ENCODE data around the gene MAPK8IP3.
A peak's percentile ranks its signal among the peaks of the same experiment; 100 is the strongest.
"Not testable (repeated sequence)": the region's sequence is repeated elsewhere in the genome, so short reads cannot be mapped to it uniquely, and the experiment has no call there.

MAPK8IP3 gene

GRCh38 chr16:1687427-1688316, 18.3 kb upstream of the MAPK8IP3 start:
- Histone ChIP-seq H3K27me3 (ENCODE audit: control insufficient read depth, insufficient read depth, low read length) (no peaks in the 10 kb centered on the region), H3K9me3 (ENCODE audit: control insufficient read depth, low read length) (no peaks in the 10 kb centered on the region), H3K9ac (ENCODE audit: low read length) (no peak overlapping the region), H3K4me1 (ENCODE audit: control insufficient read depth, insufficient read depth, low read length) (peaks cover 13% of the 10 kb centered on the region), H3K4me3 (ENCODE audit: low read length) (no peak overlapping the region), H3K36me3 (ENCODE audit: control insufficient read depth, insufficient read depth, low read length) (no peaks in the 10 kb centered on the region)

- H3K27me3 ChIP-seq (ENCODE audit: control insufficient read depth, insufficient read depth, low read length) = no peaks in the 10 kb centered on the region
- H3K9me3 ChIP-seq (ENCODE audit: control insufficient read depth, low read length) = no peaks in the 10 kb centered on the region
- H3K4me3 ChIP-seq (ENCODE audit: low read length) = no peak overlapping the region
- H3K9ac ChIP-seq (ENCODE audit: low read length) = no peak overlapping the region
- H3K36me3 ChIP-seq (ENCODE audit: control insufficient read depth, insufficient read depth, low read length) = peaks cover 7% of the 10 kb centered on the region
- H3K4me1 ChIP-seq (ENCODE audit: control insufficient read depth, insufficient read depth, low read length) = peaks cover 13% of the 10 kb centered on the region
Observed at GRCh38 chr16:1688807-1689560, 17.0 kb upstream of the MAPK8IP3 start.

- Histone ChIP-seq H3K27me3 (ENCODE audit: control insufficient read depth, insufficient read depth, low read length) (no peaks in the 10 kb centered on the region), H3K36me3 (ENCODE audit: control insufficient read depth, insufficient read depth, low read length) (peaks cover 7% of the 10 kb centered on the region), H3K4me3 (ENCODE audit: low read length) (no peak overlapping the region), H3K4me1 (ENCODE audit: control insufficient read depth, insufficient read depth, low read length) (peaks cover 13% of the 10 kb centered on the region), H3K9ac (ENCODE audit: low read length) (no peak overlapping the region), H3K9me3 (ENCODE audit: control insufficient read depth, low read length) (no peaks in the 10 kb centered on the region)
Observed at GRCh38 chr16:1689853-1690252, 16.1 kb upstream of the MAPK8IP3 start.

- Histone ChIP-seq H3K4me3 (ENCODE audit: low read length) (no peak overlapping the region), H3K27me3 (ENCODE audit: control insufficient read depth, insufficient read depth, low read length) (no peaks in the 10 kb centered on the region), H3K4me1 (ENCODE audit: control insufficient read depth, insufficient read depth, low read length) (peaks cover 13% of the 10 kb centered on the region), H3K9me3 (ENCODE audit: control insufficient read depth, low read length) (no peaks in the 10 kb centered on the region), H3K9ac (ENCODE audit: low read length) (no peak overlapping the region), H3K36me3 (ENCODE audit: control insufficient read depth, insufficient read depth, low read length) (peaks cover 7% of the 10 kb centered on the region)
Observed at GRCh38 chr16:1690810-1691209, 15.2 kb upstream of the MAPK8IP3 start.

GRCh38 chr16:1691276-1691675, 14.7 kb upstream of the MAPK8IP3 start:
- Histone ChIP-seq H3K36me3 (ENCODE audit: control insufficient read depth, insufficient read depth, low read length) (peaks cover 7% of the 10 kb centered on the region), H3K27me3 (ENCODE audit: control insufficient read depth, insufficient read depth, low read length) (no peaks in the 10 kb centered on the region), H3K9me3 (ENCODE audit: control insufficient read depth, low read length) (no peaks in the 10 kb centered on the region)

DNA sequence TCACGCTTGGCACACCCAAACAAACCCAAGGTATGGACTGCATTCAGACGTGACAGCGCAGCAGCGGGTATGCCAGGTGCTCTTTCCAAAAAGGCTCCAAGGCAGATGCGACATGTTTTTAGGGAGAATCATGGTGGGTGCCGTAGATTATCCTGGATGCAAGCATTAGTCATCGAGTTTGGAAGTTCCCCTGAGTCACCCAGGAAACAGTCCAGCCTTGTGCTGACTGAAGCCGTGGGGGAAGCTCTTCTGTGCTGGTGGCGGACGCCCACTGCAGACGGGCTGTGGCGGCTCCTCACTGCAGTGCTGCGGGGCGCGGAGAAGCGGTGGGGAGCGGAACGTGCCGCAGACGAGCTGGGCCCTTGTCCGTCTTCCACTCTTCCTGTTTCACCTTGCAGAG, 14.0 kb upstream of the MAPK8IP3 start:
- Histone ChIP-seq H3K9ac (ENCODE audit: low read length) (no peak overlapping the region), H3K9me3 (ENCODE audit: control insufficient read depth, low read length) (no peaks in the 10 kb centered on the region), H3K4me3 (ENCODE audit: low read length) (no peak overlapping the region), H3K36me3 (ENCODE audit: control insufficient read depth, insufficient read depth, low read length) (peaks cover 7% of the 10 kb centered on the region), H3K4me1 (ENCODE audit: control insufficient read depth, insufficient read depth, low read length) (peaks cover 13% of the 10 kb centered on the region), H3K27me3 (ENCODE audit: control insufficient read depth, insufficient read depth, low read length) (no peaks in the 10 kb centered on the region)

More at GRCh38 chr16:1691276-1691675, 14.7 kb upstream of the MAPK8IP3 start:
- Histone ChIP-seq H3K4me3 (ENCODE audit: low read length) (no peak overlapping the region), H3K9ac (ENCODE audit: low read length) (no peak overlapping the region), H3K4me1 (ENCODE audit: control insufficient read depth, insufficient read depth, low read length) (peaks cover 13% of the 10 kb centered on the region)

DNA sequence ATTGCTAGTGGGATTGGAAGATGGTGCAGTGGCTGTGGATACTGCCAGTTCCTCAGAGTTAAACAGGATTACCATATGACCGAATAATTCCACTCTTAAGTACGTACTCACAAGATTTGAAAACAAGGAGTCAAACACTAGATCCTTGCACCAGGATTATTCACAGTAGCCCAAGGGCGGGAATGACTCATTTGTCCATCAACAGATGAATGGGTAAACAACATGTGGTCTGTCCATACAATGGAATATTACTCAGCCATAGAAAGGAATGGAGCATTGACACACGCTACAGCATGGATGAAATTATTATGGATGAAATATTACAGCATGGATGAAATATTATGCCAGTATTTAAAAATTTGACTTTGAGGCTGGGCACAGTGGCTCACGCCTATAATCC, 9.1 kb upstream of the MAPK8IP3 start:
- Histone ChIP-seq H3K27me3 (ENCODE audit: control insufficient read depth, insufficient read depth, low read length) (no peaks in the 10 kb centered on the region), H3K9ac (ENCODE audit: low read length) (no peak overlapping the region), H3K4me1 (ENCODE audit: control insufficient read depth, insufficient read depth, low read length) (no peaks in the 10 kb centered on the region), H3K36me3 (ENCODE audit: control insufficient read depth, insufficient read depth, low read length) (peaks cover 7% of the 10 kb centered on the region), H3K9me3 (ENCODE audit: control insufficient read depth, low read length) (no peaks in the 10 kb centered on the region), H3K4me3 (ENCODE audit: low read length) (no peak overlapping the region)

- Histone ChIP-seq H3K36me3 (ENCODE audit: control insufficient read depth, insufficient read depth, low read length) (no peaks in the 10 kb centered on the region), H3K4me3 (ENCODE audit: low read length) (no peak overlapping the region)
Observed at GRCh38 chr16:1698680-1699079, 7.3 kb upstream of the MAPK8IP3 start.

GRCh38 chr16:1700246-1700645, 5.7 kb upstream of the MAPK8IP3 start:
- no peaks in the 10 kb centered on the region for H3K36me3 ChIP-seq (ENCODE audit: control insufficient read depth, insufficient read depth, low read length)
- no peaks in the 10 kb centered on the region for H3K9me3 ChIP-seq (ENCODE audit: control insufficient read depth, low read length)
- no peaks in the 10 kb centered on the region for H3K27me3 ChIP-seq (ENCODE audit: control insufficient read depth, insufficient read depth, low read length)
- no peak overlapping the region for H3K9ac ChIP-seq (ENCODE audit: low read length)
- no peak overlapping the region for H3K4me3 ChIP-seq (ENCODE audit: low read length)
- peaks cover 4% of the 10 kb centered on the region for H3K4me1 ChIP-seq (ENCODE audit: control insufficient read depth, insufficient read depth, low read length)

More at GRCh38 chr16:1698680-1699079, 7.3 kb upstream of the MAPK8IP3 start:
- no peaks in the 10 kb centered on the region for H3K27me3 ChIP-seq (ENCODE audit: control insufficient read depth, insufficient read depth, low read length)
- no peak overlapping the region for H3K9ac ChIP-seq (ENCODE audit: low read length)
- no peaks in the 10 kb centered on the region for H3K4me1 ChIP-seq (ENCODE audit: control insufficient read depth, insufficient read depth, low read length)
- H3K9me3 ChIP-seq (ENCODE audit: control insufficient read depth, low read length) = no peaks in the 10 kb centered on the region

DNA sequence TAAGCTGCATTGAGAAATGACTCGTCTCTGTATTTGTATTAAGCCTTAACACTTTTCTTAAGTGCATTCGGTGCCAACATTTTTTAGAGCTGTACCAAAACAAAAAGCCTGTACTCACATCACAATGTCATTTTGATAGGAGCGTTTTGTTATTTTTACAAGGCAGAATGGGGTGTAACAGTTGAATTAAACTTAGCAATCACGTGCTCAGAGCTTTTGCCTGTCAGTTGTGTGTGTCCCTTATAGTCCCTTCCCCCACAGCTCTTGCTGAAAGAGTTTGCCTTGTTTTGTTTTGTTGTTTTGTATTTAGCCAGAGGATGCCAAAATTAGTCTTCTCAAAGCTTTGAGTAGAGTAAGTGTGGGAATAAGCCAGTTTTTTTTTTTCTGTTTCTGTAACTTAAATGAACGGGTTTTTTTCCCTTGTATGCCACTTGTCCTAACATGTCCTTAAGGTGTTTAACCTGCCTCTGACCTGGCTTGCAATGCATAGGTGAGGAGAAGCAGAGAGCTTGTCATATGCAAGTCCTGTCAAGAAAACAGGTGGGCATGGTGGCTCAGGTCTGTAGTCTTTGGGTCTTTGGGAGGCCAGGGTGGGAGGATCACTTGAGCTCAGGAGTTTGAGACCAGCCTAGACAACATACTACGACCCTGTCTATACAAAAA, 4.6 kb upstream of the MAPK8IP3 start:
- no peaks in the 10 kb centered on the region for H3K36me3 ChIP-seq (ENCODE audit: control insufficient read depth, insufficient read depth, low read length)
- peaks cover 4% of the 10 kb centered on the region for H3K4me1 ChIP-seq (ENCODE audit: control insufficient read depth, insufficient read depth, low read length)
- no peak overlapping the region for H3K9ac ChIP-seq (ENCODE audit: low read length)

GRCh38 chr16:1705324-1705687, 689 bp upstream of the MAPK8IP3 start:
- not testable (repeated sequence) for H3K9me3 ChIP-seq (ENCODE audit: control insufficient read depth, low read length); H3K36me3 ChIP-seq (ENCODE audit: control insufficient read depth, insufficient read depth, low read length); H3K27me3 ChIP-seq (ENCODE audit: control insufficient read depth, insufficient read depth, low read length)
- Histone ChIP-seq H3K9ac (ENCODE audit: low read length) (peak overlapping the region; percentile 80), H3K4me3 (ENCODE audit: low read length) (peak overlapping the region; percentile 64), H3K4me1 (ENCODE audit: control insufficient read depth, insufficient read depth, low read length) (peaks cover 26% of the 10 kb centered on the region)

More for the DNA sequence above, 4.6 kb upstream of the MAPK8IP3 start:
- Histone ChIP-seq H3K27me3 (ENCODE audit: control insufficient read depth, insufficient read depth, low read length) (no peaks in the 10 kb centered on the region), H3K4me3 (ENCODE audit: low read length) (no peak overlapping the region), H3K9me3 (ENCODE audit: control insufficient read depth, low read length) (no peaks in the 10 kb centered on the region)
